Cardiac septum (tissue), 1 donor: ENCODE measurements around the gene GRIK2. TPM values are rescaled to one million over a fixed set of nuclear protein-coding genes. Genes with fewer than 3 reads are reported as not detected.

Experiments used
- DNase-seq: peaks from one replicate; pipeline ENCODE4 v3.0.0-alpha.2; 2020; ENCODE audit warnings: low spot score
- intact Hi-C: fragments of 100-400 bp; cut with DNase I; formaldehyde crosslinking; loops from one replicate; pipeline ENCODE4 v1.14.0; 2022
- total RNA-seq: library from RNA; stranded (reverse); fragmentation: NEBNext Ultra II Directional; extraction: Animal tissue kit (Norgen Biotek cat#: 25700); gene quantifications from one replicate; pipeline ENCODE4 v1.2.1, GENCODE V29; 2021
- donor health status: DM: no; HTN: no; CAD: no.

GRIK2 gene
- total RNA-seq, 1 donor from 2014 or later, result 0.67 TPM

- no peak for DNase-seq
- intact Hi-C loops, result no loop called here
Measured at GRCh38 chr6:101682937-101683336, 289.4 kb downstream of the GRIK2 start.

DNA sequence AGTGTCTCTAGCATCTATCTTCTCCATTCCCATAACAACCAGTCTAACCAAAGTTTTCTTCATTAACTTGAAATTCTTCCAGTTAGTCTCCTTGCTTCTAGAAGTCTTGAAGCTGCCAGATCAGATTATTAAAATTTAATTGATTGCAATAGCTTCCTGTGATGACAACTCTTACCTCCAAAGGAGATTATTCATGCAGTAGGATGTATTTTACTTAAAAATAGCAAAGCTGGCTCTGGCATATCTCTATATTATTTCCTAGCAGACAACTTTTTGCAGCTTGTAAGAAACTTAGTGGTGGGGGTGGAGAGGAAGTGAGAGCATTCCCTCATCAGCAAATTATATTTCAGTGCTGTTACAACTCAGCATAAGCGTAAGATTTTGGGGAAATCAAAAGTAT is 290.4 kb downstream of the GRIK2 start:
- DNase-seq, result no peak
- intact Hi-C loops, result no loop called here

DNA sequence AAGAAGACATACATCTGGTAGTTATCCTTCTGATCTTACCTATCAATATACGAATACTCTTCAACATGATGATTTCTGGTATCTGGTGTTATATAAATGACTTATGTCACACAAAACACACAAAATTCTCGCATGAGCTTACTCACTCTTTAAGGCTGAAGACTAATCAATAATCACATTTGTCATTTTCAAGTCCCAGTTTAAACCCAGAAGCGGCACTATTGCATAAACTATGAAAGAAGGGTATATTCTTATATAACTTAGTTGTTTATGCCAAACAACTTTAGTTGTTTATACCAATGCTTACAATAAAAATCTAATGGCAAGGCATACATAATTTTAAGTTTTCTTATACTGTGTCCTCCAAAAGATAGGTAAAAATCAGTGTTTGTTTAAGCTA is 293.1 kb downstream of the GRIK2 start:
- DNase-seq, result no peak
- intact Hi-C loops, result no loop called here

DNA sequence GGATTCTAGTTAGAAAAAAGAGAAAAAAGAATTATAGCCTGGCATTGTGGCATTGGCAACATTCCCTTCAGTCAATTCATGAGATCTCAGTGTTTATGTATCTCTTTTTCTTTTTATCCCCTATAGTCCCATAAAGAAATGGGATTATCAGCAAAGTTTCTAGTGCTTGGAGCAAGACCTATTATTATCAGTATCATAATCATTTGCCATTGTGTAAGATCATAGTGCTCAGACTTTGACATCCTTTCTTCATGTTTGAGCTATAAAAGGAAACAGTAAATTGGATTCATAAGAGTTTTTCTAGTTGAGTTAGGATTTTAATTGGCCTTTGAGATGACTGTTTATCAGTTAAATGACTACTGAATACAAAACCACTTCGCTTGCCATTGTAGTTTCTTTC is 295.6 kb downstream of the GRIK2 start:
- no peak for DNase-seq
- intact Hi-C loops, result no loop called here

- intact Hi-C loops, result no loop called here
- no peak for DNase-seq
Measured at GRCh38 chr6:101689695-101690094, 296.2 kb downstream of the GRIK2 start.

- intact Hi-C loops, result no loop called here
- no peak for DNase-seq
Measured at GRCh38 chr6:101700655-101701054, 307.1 kb downstream of the GRIK2 start.

DNA sequence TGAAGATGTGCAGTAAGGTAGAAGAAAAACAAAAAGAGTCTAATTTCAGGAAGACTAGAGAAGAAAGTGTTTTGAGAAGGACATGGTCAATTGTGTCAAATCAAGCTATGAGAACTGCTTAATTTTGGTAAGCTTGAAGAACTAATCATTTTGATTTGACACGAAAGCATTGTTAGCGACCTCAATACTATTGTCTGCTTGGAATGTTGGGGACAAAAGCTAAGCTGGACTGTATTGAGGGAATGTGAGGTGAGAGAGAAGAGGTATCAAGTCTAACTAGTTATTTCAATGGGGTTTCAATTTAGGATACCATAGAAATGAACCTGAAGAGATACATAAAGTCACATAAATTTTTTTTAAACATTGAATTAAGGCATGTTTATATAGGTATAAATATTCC is 309.8 kb downstream of the GRIK2 start:
- no peak for DNase-seq
- intact Hi-C loops, result no loop called here

DNA sequence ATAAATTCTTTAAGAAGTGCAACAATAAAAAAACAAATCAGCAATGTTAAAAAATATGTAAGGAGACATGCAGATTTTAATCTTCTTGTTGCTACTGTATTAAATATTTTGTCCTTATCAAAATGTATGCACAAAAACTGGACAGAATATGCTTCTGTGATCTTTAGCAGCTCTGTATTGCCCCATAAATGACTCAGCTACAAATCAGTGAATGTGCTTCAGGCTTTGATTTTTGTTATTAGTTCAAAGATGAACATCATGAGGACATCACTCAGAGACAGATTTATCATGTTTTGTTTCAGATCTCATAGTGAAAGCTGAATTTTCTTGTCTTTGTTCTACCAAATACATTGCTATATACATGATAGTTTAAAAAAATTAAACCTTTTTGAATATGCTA is 312.4 kb downstream of the GRIK2 start:
- no peak for DNase-seq
- intact Hi-C loops, result no loop called here

- intact Hi-C loops, result no loop called here
- no peak for DNase-seq
Measured at GRCh38 chr6:101706576-101706975, 313.1 kb downstream of the GRIK2 start.

DNA sequence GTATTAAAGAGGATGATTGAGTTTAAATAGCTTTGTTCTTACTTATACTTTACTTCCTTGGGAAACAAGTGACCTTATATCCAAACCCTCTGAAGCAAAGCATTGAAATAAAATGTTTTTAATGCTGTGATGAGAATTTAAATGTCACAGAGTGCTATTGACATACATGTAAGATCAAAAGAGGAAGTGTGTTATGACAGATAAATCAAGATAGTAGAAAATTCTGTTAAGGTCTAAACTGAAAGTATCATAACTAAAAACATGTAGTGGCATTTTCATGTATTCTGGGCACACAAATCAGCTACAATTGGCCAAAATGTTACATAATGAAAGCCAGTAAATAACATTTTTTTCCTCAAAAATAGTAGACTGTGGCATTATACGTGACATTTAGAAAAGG is 318.0 kb downstream of the GRIK2 start:
- DNase-seq, result no peak

DNA sequence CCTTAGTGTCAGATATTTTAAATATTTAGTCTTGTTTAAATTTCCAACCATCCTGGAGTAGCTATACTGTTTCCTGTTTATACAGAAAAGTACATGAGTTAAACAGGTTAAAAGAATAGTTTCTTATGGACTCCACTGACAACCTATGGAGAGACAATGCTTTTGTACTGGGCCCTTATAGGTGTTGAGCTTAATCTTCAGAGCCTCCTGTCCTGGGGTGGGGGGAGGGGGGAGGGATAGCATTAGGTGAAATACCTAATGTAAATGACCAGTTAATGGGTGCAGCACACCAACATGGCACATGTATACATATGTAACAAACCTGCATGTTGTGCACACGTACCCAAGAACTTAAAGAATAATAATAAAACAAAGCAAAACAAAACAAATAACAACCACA is 322.9 kb downstream of the GRIK2 start:
- intact Hi-C loops, result no loop called here
- no peak for DNase-seq

More for the DNA sequence above, 318.0 kb downstream of the GRIK2 start:
- intact Hi-C loops, result no loop called here

- DNase-seq, result no peak
- intact Hi-C loops, result no loop called here
Measured at GRCh38 chr6:101716810-101717209, 323.3 kb downstream of the GRIK2 start.

- DNase-seq, result no peak
- intact Hi-C loops, result no loop called here
Measured at GRCh38 chr6:101719521-101719920, 326.0 kb downstream of the GRIK2 start.

- intact Hi-C loops, result no loop called here
Measured at GRCh38 chr6:101722471-101722870, 329.0 kb downstream of the GRIK2 start.

DNA sequence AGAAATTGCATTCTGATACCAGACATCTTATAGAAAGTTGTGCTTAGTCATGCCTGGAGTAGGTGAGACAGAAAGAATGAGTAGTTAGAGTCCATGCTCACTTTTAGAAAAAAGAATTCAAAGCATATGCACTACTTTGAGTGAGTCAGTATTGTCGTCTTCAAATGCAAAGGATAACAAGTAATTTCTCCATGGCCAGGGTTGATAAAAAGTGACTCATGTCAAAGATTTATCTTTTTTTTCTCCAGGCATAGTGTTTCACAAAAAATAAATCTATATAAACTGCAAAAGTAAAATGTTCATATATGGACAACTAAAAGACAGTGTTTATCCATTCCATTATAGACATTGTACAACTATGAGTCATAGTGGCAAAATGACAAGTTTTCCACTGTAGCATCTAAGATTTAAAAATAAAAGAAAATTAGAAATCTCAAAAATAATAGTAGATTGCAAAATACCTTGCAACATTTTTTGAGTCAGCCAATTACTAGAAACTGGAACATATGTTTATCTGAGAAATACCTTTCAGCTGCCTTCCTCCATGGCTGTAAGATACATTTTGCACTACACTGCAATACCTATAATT is 329.6 kb downstream of the GRIK2 start:
- no peak for DNase-seq
- intact Hi-C loops, result no loop called here

More at GRCh38 chr6:101722471-101722870, 329.0 kb downstream of the GRIK2 start:
- DNase-seq, result no peak

DNA sequence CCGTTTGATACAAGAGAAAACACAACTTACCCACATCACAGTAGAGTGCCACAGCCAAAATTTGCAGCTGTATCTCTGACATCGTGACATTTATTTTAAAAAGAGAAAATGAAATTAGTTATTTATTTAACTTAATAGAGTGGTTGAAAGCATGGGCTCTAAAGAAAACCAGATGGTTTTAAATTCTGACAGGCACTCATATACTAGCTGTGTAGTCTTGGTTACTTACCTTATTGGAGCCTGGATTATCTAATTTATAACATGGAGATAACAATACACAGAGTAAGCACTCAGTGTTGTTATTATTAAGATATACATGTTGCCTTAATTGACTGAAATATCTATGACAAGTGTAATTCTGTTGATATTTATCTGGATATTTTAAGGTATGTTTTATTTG is 334.9 kb downstream of the GRIK2 start:
- intact Hi-C loops, result no loop called here
- no peak for DNase-seq

- no peak for DNase-seq
- intact Hi-C loops, result no loop called here
Measured at GRCh38 chr6:101728956-101729355, 335.4 kb downstream of the GRIK2 start.

- intact Hi-C loops, result no loop called here
- no peak for DNase-seq
Measured at GRCh38 chr6:101730954-101731353, 337.4 kb downstream of the GRIK2 start.

GRCh38 chr6:101733899-101734298 is 340.4 kb downstream of the GRIK2 start:
- no peak for DNase-seq
- intact Hi-C loops, result no loop called here

DNA sequence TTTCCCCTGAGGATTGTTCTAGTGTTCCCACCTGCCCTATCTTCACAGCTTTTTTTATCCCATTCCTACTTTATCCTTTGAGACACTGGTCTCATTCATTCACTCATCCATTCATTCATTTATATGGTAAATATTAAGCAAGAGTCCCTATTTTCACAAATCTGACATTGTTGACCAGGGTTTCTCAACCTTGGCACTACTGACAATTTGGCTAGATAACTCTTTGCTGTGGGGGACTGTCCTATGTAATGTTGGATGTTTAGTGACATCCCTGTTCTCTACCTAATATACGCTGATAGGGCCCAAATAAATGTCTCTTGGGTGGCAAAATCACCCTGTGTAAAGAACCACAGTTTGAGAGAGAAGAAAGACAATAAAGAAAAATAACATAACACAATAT is 345.0 kb downstream of the GRIK2 start:
- no peak for DNase-seq
- intact Hi-C loops, result no loop called here

GRCh38 chr6:101740631-101741030 is 347.1 kb downstream of the GRIK2 start:
- no peak for DNase-seq
- intact Hi-C loops, result no loop called here

DNA sequence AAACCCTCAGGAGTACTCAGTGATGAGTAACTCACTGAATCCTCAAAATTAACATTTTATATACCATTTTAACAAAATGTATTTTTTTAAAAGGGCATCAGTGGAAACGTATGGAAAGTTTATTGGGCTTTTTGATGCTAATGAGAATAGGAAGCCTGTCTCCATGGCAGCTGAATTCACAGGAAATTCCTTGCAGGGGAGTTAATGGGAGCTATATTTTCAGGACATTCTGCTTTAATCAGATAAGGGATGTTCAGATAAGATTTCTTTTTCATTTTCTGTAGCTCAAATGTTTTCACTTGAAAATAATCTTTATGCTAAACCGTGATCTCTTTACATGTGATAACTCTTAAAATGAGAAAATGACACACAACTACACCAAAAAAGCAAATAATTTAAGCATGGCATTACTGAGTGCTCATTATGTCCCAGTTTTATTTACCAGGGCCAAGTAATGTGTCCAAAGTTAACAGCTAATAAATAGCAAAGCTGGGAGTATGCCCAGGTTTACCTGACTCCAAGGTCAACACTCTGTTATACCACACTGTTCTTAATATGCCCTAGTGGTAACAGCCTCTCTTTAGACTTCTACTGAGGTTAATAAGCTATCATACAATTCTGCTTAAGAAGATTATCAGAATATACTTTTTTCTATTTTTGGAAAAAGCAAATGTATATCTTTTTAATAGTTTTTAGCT is 348.1 kb downstream of the GRIK2 start:
- intact Hi-C loops, result no loop called here

More for the DNA sequence above, 348.1 kb downstream of the GRIK2 start:
- no peak for DNase-seq
